GM12892 (cell line): Measurements from ENCODE around the gene DAB2.

ENCODE experiments used
- POLR2A ChIP-seq: IDR thresholded peaks from 2 replicates; pipeline ENCODE4 v1.6.1; 2011; ENCODE audit warnings: low read depth, low read length, control low read depth
- POLR2AphosphoS5 ChIP-seq: IDR thresholded peaks from 2 replicates; pipeline ENCODE4 v1.6.1; 2011; ENCODE audit warnings: low read depth, low read length, control low read depth
- TAF1 ChIP-seq: IDR thresholded peaks from 2 replicates; pipeline ENCODE4 v1.6.1; 2011; ENCODE audit warnings: low read depth, mild to moderate bottlenecking, control low read depth, low read length, borderline replicate concordance

DNA sequence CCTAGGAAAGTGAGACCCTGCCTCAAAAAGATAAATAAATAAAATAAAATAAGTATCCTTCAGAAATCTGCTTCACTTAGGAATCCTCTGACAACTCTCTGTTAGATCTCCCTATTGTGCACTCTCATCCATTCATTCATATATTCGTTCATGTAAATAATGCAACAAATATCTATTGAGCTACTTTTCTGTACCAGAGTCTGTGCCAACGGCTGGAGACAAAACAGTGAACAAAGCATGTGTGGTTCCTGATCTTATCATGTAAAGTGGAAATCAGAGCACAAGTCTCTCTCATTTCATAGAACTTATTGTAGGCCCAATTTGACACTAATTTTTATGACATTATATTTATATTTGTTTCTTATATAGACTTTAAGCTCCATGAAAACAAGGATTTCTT is 40.3 kb upstream of the DAB2 start:
- TF ChIP-seq POLR2A (no peak), POLR2AphosphoS5 (no peak), TAF1 (no peak)
